ENCODE measurements around the gene FCAR.

DNA sequence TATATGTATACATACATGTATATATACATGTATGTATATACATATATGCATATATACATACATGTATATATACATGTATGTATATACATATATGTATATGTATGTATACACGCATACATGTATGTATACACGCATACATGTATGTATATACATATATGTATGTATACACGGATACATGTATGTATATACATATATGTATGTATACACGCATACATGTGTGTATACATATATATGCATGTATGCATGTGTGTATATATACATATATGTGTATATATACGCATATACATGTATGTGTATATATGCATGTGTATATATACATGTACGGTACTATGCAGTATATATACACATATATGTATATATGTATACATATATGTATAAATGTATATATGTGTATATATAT lies 29.3 kb downstream of the FCAR start:
- TF ChIP-seq, protein P1, sequence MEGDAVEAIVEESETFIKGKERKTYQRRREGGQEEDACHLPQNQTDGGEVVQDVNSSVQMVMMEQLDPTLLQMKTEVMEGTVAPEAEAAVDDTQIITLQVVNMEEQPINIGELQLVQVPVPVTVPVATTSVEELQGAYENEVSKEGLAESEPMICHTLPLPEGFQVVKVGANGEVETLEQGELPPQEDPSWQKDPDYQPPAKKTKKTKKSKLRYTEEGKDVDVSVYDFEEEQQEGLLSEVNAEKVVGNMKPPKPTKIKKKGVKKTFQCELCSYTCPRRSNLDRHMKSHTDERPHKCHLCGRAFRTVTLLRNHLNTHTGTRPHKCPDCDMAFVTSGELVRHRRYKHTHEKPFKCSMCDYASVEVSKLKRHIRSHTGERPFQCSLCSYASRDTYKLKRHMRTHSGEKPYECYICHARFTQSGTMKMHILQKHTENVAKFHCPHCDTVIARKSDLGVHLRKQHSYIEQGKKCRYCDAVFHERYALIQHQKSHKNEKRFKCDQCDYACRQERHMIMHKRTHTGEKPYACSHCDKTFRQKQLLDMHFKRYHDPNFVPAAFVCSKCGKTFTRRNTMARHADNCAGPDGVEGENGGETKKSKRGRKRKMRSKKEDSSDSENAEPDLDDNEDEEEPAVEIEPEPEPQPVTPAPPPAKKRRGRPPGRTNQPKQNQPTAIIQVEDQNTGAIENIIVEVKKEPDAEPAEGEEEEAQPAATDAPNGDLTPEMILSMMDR (conservative IDR thresholded peaks at IDR 0.05; ENCODE audit: low read length) = no peak
- TF ChIP-seq EZH2phosphoT487 (IDR thresholded peaks at IDR 0.05; ENCODE audit: borderline replicate concordance) = no peak
